Adrenal gland (tissue), 12 donors: ENCODE results near the gene MYO9B. TPM values are rescaled to one million over a fixed set of nuclear protein-coding genes. Genes with fewer than 3 reads are reported as not detected.

Experiments
- DNase-seq, 7 donors: peaks; one replicate each; pipeline ENCODE4 v3.0.0-alpha.2; 2019 to 2020
- H3K27ac ChIP-seq, 5 donors: fragments of 200-600 bp; sonication (generic) in 4 of 5; 1 replicate in 3 of 5; 2 replicates in 2 of 5; pipeline versions ENCODE4 v1.5.1 to v1.8.0; 2016 to 2020; ENCODE audit warnings: mild to moderate bottlenecking in 1 of 5
- H3K27me3 ChIP-seq: fragments of 200-600 bp; 2 replicates; pipeline ENCODE4 v1.8.0; 2021
- H3K36me3 ChIP-seq, 2 donors: fragments of 200-600 bp; replicated peaks in 1 of 2; 1 replicate in 1 of 2; 2 replicates in 1 of 2; pipeline versions ENCODE4 v1.5.1 to v1.8.0; 2018 to 2022
- H3K4me1 ChIP-seq, 2 donors: fragments of 200-600 bp; replicated peaks in 1 of 2; 1 replicate in 1 of 2; 2 replicates in 1 of 2; pipeline versions ENCODE4 v1.5.1 to v1.8.0; 2018 to 2021
- H3K4me3 ChIP-seq, 4 donors: fragments of 200-600 bp; sonication (generic) in 3 of 4; one replicate each; pipeline ENCODE4 v1.5.1; 2016 to 2018
- H3K9me3 ChIP-seq, 3 donors: fragments of 200-600 bp; sonication (generic) in 1 of 3; replicated peaks in 1 of 3; 1 replicate in 2 of 3; 2 replicates in 1 of 3; pipeline versions ENCODE4 v1.5.1 to v1.8.0; 2016 to 2021
- CTCF ChIP-seq, 6 experiments: fragments of 450-650 bp in 4 of 6; fragments of 200-600 bp in 2 of 6; sonication (generic) in 1 of 6; IDR thresholded peaks; 1 replicate in 5 of 6; 2 replicates in 1 of 6; pipeline versions ENCODE4 v1.5.1 to v1.8.0; 2016 to 2021; ENCODE audit warnings: antibody characterized with exemption in 6 of 6, mild to moderate bottlenecking in 2 of 6, moderate library complexity in 1 of 6
- POLR2A ChIP-seq, 2 donors: fragments of 450-650 bp; IDR thresholded peaks; one replicate each; pipeline ENCODE4 v1.6.1; 2017; ENCODE audit warnings: antibody characterized with exemption in 2 of 2, mild to moderate bottlenecking in 2 of 2, moderate library complexity in 1 of 2
- WGBS, 4 donors: extraction: QIAGEN DNeasy Blood & Tissue Kit in 2 of 4; methylation state at CpG; one replicate each; pipeline versions ENCODE4 v1.1.5 to v1.1.7; 2013 to 2017; 5-methylcytosine and 5-hydroxymethylcytosine counted together
- intact Hi-C, 2 donors: fragments of 100-400 bp; cut with DNase I; formaldehyde crosslinking; loops; one replicate each; pipeline versions ENCODE4 v1.14.1 to v1.15.0; 2022 to 2023
- polyA plus RNA-seq, 3 donors: library from polyadenylated mRNA; stranded (reverse); fragments of 200-250 nt in 2 of 3; fragments of 350-450 nt in 1 of 3; fragmentation: Illumina TruSeq in 1 of 3; extraction: RNeasy Lipid Tissue Mini Kit (QIAGEN cat#74804) in 1 of 3; gene quantifications; one replicate each; pipeline ENCODE4 v1.2.3, GENCODE V29; 2013 to 2014
- total RNA-seq, 9 donors: library from RNA; depleted of rRNA in 4 of 9; stranded (reverse); fragments of >200 nt in 4 of 9; fragments of 120-200 nt in 1 of 9; fragmentation: NEBNext Ultra II Directional in 1 of 9; extraction: Animal tissue kit (Norgen Biotek cat#: 25700) in 1 of 9; gene quantifications; one replicate each; pipeline versions ENCODE4 v1.1.0 to v1.2.4, GENCODE V29; 2013 to 2023
- donor health status: healthy with polysubstance abuse.
- donor health status: Bipolar disorder and iron deficiency.
- donor health status: DM: yes; HTN: yes; CAD: no.
- donor health status: DM: no; HTN: no; CAD: no.
- donor health status: DM: no; HTN: no; CAD: no.
- donor health status: DM: yes; HTN: yes; CAD: no.

The MYO9B gene
- total and polyA plus RNA-seq, 12 donors = 23.6 to 236 (median 86.3) TPM

- peaks cover 13% of the 10 kb centered on the region in 2 donors for H3K4me1 ChIP-seq
- intact Hi-C loops = no loop called here
- peak; percentile 65 to 85 (median 83) for DNase-seq
- TF ChIP-seq POLR2A (IDR thresholded peaks at IDR 0.05) = no peak
- TF ChIP-seq CTCF (IDR thresholded peaks at IDR 0.05) = no peak
- peaks cover 0 to 22% of the 10 kb centered on the region in 2 donors for H3K36me3 ChIP-seq
- H3K27me3 ChIP-seq = no peaks in the 10 kb centered on the region
- peak overlapping the region in 4 of 5 donors; percentile 41 to 86 (median 80) for H3K27ac ChIP-seq
- no peaks in the 10 kb centered on the region for H3K9me3 ChIP-seq
- WGBS, 4 donors = 29 to 32% (median 30%) methylated on average over 11 to 14 of the region's 14 CpGs
- peak overlapping the region in 1 of 4 donors; percentile 10 for H3K4me3 ChIP-seq
Observed at GRCh38 chr19:17220207-17220758, 144.7 kb downstream of the MYO9B start.

GRCh38 chr19:17225053-17225452, 149.5 kb downstream of the MYO9B start:
- WGBS, 4 donors = 79 to 85% (median 80%) methylated on average over 10 of the region's 10 CpGs
- Histone ChIP-seq H3K36me3 (peaks cover 0 to 7% of the 10 kb centered on the region in 2 donors), H3K9me3 (no peaks in the 10 kb centered on the region), H3K4me1 (peaks cover 19 to 22% of the 10 kb centered on the region in 2 donors), H3K4me3 (no peak overlapping the region), H3K27ac (no peak overlapping the region), H3K27me3 (no peaks in the 10 kb centered on the region)
- DNase-seq = no peak
- intact Hi-C loops = no loop called here
- TF ChIP-seq CTCF (IDR thresholded peaks at IDR 0.05) = no peak
- TF ChIP-seq POLR2A (IDR thresholded peaks at IDR 0.05) = no peak

- 0% methylated on average over 8 to 90 of the region's 90 CpGs for WGBS, 4 donors
- peaks cover 0 to 7% of the 10 kb centered on the region in 2 donors for H3K36me3 ChIP-seq
- peak; percentile 28 to 83 for TF ChIP-seq POLR2A (IDR thresholded peaks at IDR 0.05)
- peak in 1 of 6 experiments; percentile 6 for TF ChIP-seq CTCF (IDR thresholded peaks at IDR 0.05)
- H3K4me3 ChIP-seq = peak within 1 kb of the TSS in 2 of 4 donors; percentile 61 to 64
- intact Hi-C loops = no loop called here
- peaks cover 10 to 16% of the 10 kb centered on the region in 2 donors for H3K4me1 ChIP-seq
- no peaks in the 10 kb centered on the region for H3K27me3 ChIP-seq
- peak within 1 kb of the TSS; percentile 84 to 91 (median 85) for H3K27ac ChIP-seq
- DNase-seq = peak; percentile 98 to 100 (median 99)
- no peaks in the 10 kb centered on the region for H3K9me3 ChIP-seq
Observed at GRCh38 chr19:17226002-17226933, 150.7 kb downstream of the MYO9B start, which contains the start of gene OCEL1. OCEL1 (plus strand) TSS chr19:17226226; CDS start chr19:17226248, 22 bp downstream.

GRCh38 chr19:17227798-17228367, 152.3 kb downstream of the MYO9B start:
- Histone ChIP-seq H3K4me3 (no peak overlapping the region), H3K27ac (peak overlapping the region in 1 of 5 donors; percentile 87), H3K4me1 (peaks cover 10 to 16% of the 10 kb centered on the region in 2 donors), H3K9me3 (no peaks in the 10 kb centered on the region), H3K36me3 (peaks cover 0 to 23% of the 10 kb centered on the region in 2 donors), H3K27me3 (no peaks in the 10 kb centered on the region)
- DNase-seq = peak in 1 of 7 donors; percentile 16
- 81 to 91% (median 85%) methylated on average over 10 to 13 of the region's 13 CpGs for WGBS, 4 donors
- TF ChIP-seq CTCF (IDR thresholded peaks at IDR 0.05) = no peak
- no peak for TF ChIP-seq POLR2A (IDR thresholded peaks at IDR 0.05)
- intact Hi-C loops = no loop called here
